IPS DF 19.7 (cell line): ENCODE data around the gene GET3.
"Not testable (repeated sequence)": the region's sequence is repeated elsewhere in the genome, so short reads cannot be mapped to it uniquely, and the experiment has no call there.

ENCODE experiments used
- DNase-seq: peaks from one replicate; pipeline ENCODE4 v3.0.0-alpha.2; 2013; ENCODE audit warnings: low read depth, low spot score

The GET3 gene

GRCh38 chr19:12715929-12716328 is 21.4 kb upstream of the GET3 start:
- no peak for DNase-seq

DNA sequence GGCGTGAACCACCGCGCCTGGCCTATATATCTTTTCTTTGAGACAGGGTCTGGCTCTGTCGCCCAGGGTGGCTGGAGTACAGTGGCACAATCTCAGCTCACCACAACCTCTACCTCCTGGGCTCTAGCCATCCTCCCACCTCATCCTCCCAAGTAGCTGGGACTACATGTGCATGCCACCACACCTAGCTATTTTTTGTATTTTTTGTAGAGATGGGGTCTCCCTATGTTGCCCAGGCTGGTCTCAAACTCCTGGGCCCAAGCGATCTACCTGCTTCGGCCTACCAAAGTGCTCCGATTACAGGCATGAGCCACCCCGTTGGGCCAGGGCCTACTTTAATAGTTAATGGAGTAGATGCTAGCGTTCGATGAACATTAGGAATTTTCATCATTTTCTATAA is 17.0 kb upstream of the GET3 start:
- DNase-seq, result no peak

GRCh38 chr19:12720851-12721655 is 16.2 kb upstream of the GET3 start:
- DNase-seq, result no peak

- no peak for DNase-seq
Measured at GRCh38 chr19:12721656-12722565, 15.4 kb upstream of the GET3 start.

DNA sequence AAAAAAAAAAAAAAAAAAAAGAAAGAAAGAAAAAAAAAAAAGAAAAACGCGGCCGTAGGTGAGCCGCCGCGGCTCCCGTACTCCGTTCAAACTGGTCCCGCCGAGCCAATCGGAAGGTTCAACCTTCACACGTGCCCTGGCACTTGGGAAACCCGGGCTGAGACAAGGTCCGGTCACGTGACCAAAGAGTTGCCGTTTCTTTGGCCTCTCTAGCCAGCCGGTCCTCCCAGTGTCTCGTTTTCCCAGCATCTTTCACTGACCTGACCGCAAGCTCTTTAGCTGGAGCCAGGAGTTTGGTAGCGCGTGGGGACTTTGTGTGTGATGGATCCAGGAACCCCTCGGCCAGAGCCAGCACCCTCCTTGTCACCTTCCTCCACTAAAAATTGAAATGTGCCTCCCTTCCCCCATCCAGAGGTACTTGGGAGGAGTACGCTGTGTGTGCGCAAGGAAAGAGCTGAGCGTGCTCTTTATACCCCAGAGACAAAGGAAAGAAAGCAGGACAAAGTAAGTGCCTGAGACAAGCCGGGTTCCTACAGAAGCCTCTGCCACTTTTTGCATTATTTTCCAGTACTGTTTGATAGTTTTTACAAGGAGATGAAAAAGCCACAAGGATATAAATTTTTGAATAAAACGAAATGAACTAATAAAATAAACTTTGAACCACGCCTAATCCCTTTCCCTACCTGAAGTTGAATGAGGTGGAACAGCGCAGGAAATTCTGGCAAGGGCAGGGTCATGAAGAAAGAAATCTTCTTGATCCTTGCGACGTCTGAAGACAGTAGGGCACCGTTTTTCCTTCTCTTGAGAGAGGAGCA is 14.5 kb upstream of the GET3 start:
- DNase-seq, result peak; percentile 98

- no peak for DNase-seq
Measured at GRCh38 chr19:12723381-12723640, 14.0 kb upstream of the GET3 start.

- DNase-seq, result no peak
Measured at GRCh38 chr19:12723641-12724426, 13.5 kb upstream of the GET3 start, which contains the start of gene TNPO2. Gene TNPO2, minus strand, starts transcription at chr19:12723932. Its CDS starts 2,955 bp downstream, at chr19:12720977.

GRCh38 chr19:12725612-12726011 is 11.7 kb upstream of the GET3 start:
- DNase-seq, result not testable (repeated sequence)

- DNase-seq, result no peak
Measured at GRCh38 chr19:12726988-12727316, 10.3 kb upstream of the GET3 start.

DNA sequence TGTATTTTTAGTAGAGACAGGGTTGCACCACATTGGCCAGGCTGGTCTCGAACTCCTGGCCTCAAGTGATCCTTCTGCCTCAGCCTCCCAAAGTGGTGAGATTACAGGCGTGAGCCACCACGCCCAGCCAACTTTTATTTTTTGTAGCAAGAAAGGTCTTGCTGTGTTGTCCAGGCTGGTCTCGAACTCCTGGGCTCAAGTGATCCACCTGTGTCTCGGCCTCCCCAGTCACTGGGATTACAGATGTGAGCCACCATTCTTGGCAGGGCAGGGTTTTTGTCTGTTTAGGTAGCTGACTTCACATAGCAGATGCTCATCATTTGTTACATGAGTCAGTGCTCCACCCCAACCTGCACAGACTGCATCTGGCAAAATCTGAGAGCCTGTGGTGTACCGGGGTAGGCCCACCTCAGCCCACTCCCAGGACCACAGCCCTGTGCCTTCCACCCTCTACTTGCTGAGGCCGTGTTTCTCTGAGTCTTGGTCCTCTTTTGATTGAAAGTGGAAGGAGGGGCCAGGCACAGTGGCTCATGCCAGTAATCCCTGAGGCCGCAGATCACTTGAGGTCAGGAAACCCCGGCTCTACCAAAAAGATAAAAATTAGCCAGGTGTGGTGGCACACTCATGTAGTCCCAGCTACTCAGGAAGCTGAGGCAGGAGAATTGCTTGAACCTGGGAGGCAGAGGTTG is 9.4 kb upstream of the GET3 start:
- DNase-seq, result no peak

DNA sequence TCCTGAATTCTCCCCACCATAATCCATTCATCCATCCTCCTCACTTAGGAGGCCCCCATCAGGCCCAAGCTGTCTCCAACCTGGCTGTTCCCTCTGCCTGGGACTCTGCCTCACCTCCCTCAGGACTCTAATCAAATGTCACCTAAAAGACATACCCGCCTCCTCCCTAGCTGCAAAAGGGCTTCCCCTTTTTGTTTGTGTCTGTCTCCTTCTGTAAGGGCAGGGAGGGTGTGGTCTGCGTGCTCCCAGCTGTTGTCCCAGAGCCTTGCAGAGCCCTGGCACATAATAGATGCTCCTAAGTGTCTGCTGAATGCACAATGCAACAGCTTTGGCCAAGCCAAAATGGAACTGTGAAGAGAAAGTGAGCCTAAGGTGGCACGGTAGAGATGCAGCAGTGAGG is 7.2 kb upstream of the GET3 start:
- DNase-seq, result no peak

DNA sequence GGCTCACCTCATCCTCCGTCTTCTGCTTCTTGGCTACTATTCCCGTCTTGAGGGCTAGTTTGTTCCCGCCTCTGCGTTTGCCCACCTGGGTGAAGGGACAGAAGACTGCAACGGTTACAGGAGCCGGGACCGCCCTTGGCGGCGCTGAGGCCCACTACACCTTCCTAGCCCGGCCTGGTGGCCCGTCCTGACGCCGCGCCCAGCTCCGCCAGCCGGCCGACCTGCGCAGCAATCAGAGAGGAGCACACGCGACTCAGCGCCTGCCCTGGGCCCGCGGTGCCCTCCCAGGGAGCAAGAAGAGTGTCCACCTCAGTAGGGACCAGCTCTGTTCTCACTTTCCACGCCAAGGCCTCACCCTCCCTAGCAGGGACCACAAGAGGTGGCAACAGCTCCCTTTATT is 6.0 kb upstream of the GET3 start:
- DNase-seq, result no peak

DNA sequence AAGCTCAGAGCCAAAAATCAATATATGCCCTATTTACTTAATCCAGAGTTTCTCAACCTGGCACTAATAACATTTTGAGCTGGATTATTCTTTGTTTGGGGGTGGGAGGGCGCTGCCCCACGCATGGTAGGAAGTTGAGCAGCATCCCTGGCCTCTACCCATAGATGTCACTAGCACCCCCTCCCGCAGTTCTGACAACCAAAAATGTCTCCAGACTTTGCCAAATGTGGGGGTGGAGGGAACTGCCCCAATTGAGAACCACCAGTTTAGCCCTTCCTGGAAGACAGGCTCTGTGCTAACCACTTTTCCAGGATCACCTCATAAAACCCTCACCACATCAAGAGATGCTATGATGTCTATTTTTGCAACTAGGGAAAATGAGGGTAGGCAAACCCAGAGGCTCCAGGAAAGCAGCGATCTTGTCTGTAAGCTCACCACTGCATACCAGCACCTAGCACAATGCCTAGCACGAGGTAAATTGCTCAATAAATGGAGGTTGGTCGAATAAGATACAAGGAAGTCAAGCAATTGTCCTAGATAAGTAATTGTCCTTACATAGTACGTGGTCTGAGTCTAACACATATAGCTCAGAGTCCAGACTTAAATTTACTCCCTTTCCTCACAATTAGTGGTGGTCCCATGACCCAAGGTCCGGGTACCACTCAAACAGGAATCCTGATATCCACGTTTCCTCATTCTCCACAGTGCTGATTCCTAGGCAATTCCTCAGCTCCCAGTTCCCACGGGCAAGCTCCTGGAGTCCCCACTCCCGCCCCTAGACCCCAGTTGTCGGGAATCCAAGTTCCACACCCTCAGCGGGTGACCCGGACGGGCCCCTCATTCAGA is 3.7 kb upstream of the GET3 start:
- no peak for DNase-seq

- DNase-seq, result no peak
Measured at GRCh38 chr19:12737835-12738351, 596 bp downstream of the GET3 start.

GRCh38 chr19:12745166-12745897 is 8.0 kb downstream of the GET3 start:
- no peak for DNase-seq

GRCh38 chr19:12748489-12748888 is 11.2 kb downstream of the GET3 start:
- no peak for DNase-seq

- no peak for DNase-seq
Measured at GRCh38 chr19:12749938-12750521, 12.7 kb downstream of the GET3 start.

DNA sequence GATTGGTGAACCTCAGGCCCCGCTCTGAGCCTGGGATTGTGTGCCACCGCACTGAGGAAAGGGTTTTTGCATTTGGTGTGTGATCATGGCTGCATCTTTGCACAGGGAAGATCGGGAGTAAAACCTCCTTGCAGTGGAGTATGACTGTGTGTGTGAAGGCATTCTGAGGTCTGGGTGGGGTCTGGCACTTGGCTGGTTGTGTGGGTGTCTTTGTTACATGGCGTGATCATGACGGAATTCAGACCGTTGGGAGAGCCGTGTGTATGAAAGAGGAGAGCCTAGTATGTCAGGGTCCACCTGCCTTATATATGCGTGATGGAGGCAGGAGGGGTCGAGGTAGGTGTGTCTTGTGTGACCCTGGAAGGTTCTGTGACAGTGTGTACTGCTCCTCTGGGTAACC is 13.6 kb downstream of the GET3 start:
- DNase-seq, result no peak

DNA sequence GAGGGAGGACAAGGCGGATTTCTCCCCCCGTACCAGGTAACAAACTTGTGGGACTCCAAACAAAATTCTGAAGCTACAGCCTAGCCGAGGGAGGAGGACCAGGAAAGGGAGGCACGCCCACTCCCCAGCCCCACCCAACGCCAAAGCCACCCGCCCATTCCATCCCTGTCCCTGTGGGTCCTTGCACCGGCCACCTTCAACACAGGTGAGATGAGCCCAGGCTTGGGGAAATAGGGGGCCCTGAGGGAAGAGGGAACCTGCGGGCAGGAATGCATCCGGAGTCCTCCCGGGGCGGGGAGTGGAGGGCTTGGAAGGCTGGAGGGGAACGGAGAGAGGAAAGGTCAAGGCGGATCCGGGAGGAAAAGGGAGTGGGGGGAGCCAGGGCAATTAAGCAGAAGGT is 14.3 kb downstream of the GET3 start, which contains the start of gene BEST2:
BEST2 (plus strand) TSS at position 157 of the 400 bp plus-strand sequence. CDS start 802 bp downstream, outside the sequence.
- no peak for DNase-seq
